ENCODE measurements around the gene ODAD2.
"Not testable (repeated sequence)": the region's sequence is repeated elsewhere in the genome, so short reads cannot be mapped to it uniquely, and the experiment has no call there.

- TF ChIP-seq, protein P1, sequence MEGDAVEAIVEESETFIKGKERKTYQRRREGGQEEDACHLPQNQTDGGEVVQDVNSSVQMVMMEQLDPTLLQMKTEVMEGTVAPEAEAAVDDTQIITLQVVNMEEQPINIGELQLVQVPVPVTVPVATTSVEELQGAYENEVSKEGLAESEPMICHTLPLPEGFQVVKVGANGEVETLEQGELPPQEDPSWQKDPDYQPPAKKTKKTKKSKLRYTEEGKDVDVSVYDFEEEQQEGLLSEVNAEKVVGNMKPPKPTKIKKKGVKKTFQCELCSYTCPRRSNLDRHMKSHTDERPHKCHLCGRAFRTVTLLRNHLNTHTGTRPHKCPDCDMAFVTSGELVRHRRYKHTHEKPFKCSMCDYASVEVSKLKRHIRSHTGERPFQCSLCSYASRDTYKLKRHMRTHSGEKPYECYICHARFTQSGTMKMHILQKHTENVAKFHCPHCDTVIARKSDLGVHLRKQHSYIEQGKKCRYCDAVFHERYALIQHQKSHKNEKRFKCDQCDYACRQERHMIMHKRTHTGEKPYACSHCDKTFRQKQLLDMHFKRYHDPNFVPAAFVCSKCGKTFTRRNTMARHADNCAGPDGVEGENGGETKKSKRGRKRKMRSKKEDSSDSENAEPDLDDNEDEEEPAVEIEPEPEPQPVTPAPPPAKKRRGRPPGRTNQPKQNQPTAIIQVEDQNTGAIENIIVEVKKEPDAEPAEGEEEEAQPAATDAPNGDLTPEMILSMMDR (IDR thresholded peaks at IDR 0.05): not testable (repeated sequence)
- not testable (repeated sequence) for TF ChIP-seq POLR2A (IDR thresholded peaks at IDR 0.05)
Observed at GRCh38 chr10:27899485-27899884, 99.4 kb downstream of the ODAD2 start.

Data from esophagus squamous epithelium (tissue), 4 donors.